ENCODE measurements around the gene ANXA3. TPM values are rescaled to one million over a fixed set of nuclear protein-coding genes. Genes with fewer than 3 reads are reported as not detected.

The ANXA3 gene
- total and polyA plus RNA-seq, 2 donors from 2014 or later = 33.7 to 79.9 TPM

- FAIRE-seq (no peak), DNase-seq (peak in 2 of 5 donors; percentile 45 to 48)
- Histone ChIP-seq H3K4me1 (ENCODE audit: control insufficient read depth in 2 of 3, insufficient read depth in 2 of 3, low read depth in 1 of 3, low read length in 3 of 3) (no peaks in the 10 kb centered on the region), H3K27ac (ENCODE audit: low read depth in 2 of 2, low read length in 2 of 2) (no peak overlapping the region), H3K4me3 (ENCODE audit: low read length in 3 of 3) (no peak overlapping the region), H3K27me3 (ENCODE audit: control insufficient read depth, insufficient read depth, low read length) (no peaks in the 10 kb centered on the region), H3K36me3 (ENCODE audit: control insufficient read depth in 2 of 3, insufficient read depth in 3 of 3, low read length in 3 of 3) (peaks cover 2 to 13% (median 6%) of the 10 kb centered on the region in 3 donors), H3K9ac (ENCODE audit: low read length in 3 of 3) (no peak overlapping the region), H3K9me3 (ENCODE audit: control insufficient read depth in 2 of 3, insufficient read depth in 1 of 3, low read length in 3 of 3) (peaks cover 0 to 3% (median 0%) of the 10 kb centered on the region in 3 donors)
- TF ChIP-seq CTCF (IDR thresholded peaks at IDR 0.05; ENCODE audit: borderline replicate concordance, extremely low read depth, insufficient read depth) = no peak
- intact Hi-C loops (cut with DNase I) = no loop called here
Measured at GRCh38 chr4:78534286-78534955, 17.1 kb upstream of the ANXA3 start.

GRCh38 chr4:78542373-78542772 is 9.2 kb upstream of the ANXA3 start:
- H3K27ac ChIP-seq (ENCODE audit: low read depth in 2 of 2, low read length in 2 of 2) = no peak overlapping the region
- no peak for FAIRE-seq
- H3K9me3 ChIP-seq (ENCODE audit: control insufficient read depth in 2 of 3, insufficient read depth in 1 of 3, low read length in 3 of 3) = no peaks in the 10 kb centered on the region
- DNase-seq = no peak
- intact Hi-C loops (cut with DNase I) = no loop called here
- no peak overlapping the region for H3K4me3 ChIP-seq (ENCODE audit: low read length in 3 of 3)
- no peaks in the 10 kb centered on the region for H3K27me3 ChIP-seq (ENCODE audit: control insufficient read depth, insufficient read depth, low read length)
- no peak overlapping the region for H3K9ac ChIP-seq (ENCODE audit: low read length in 3 of 3)
- H3K4me1 ChIP-seq (ENCODE audit: control insufficient read depth in 2 of 3, insufficient read depth in 2 of 3, low read depth in 1 of 3, low read length in 3 of 3) = peaks cover 0 to 2% (median 0%) of the 10 kb centered on the region in 3 donors
- TF ChIP-seq CTCF (IDR thresholded peaks at IDR 0.05; ENCODE audit: borderline replicate concordance, extremely low read depth, insufficient read depth) = no peak
- peaks cover 0 to 5% (median 0%) of the 10 kb centered on the region in 3 donors for H3K36me3 ChIP-seq (ENCODE audit: control insufficient read depth in 2 of 3, insufficient read depth in 3 of 3, low read length in 3 of 3)

GRCh38 chr4:78543424-78544125 is 8.0 kb upstream of the ANXA3 start:
- Histone ChIP-seq H3K27me3 (ENCODE audit: control insufficient read depth, insufficient read depth, low read length) (no peaks in the 10 kb centered on the region), H3K9ac (ENCODE audit: low read length in 3 of 3) (no peak overlapping the region), H3K4me3 (ENCODE audit: low read length in 3 of 3) (no peak overlapping the region), H3K27ac (ENCODE audit: low read depth in 2 of 2, low read length in 2 of 2) (no peak overlapping the region), H3K9me3 (ENCODE audit: control insufficient read depth in 2 of 3, insufficient read depth in 1 of 3, low read length in 3 of 3) (no peaks in the 10 kb centered on the region), H3K4me1 (ENCODE audit: control insufficient read depth in 2 of 3, insufficient read depth in 2 of 3, low read depth in 1 of 3, low read length in 3 of 3) (peaks cover 0 to 2% (median 0%) of the 10 kb centered on the region in 3 donors), H3K36me3 (ENCODE audit: control insufficient read depth in 2 of 3, insufficient read depth in 3 of 3, low read length in 3 of 3) (peaks cover 0 to 5% (median 0%) of the 10 kb centered on the region in 3 donors)
- intact Hi-C loops (cut with DNase I) = no loop called here
- DNase-seq (no peak), FAIRE-seq (no peak)
- TF ChIP-seq CTCF (IDR thresholded peaks at IDR 0.05; ENCODE audit: borderline replicate concordance, extremely low read depth, insufficient read depth) = no peak

Measured in kidney (tissue), 14 donors.